Right lobe of liver (tissue), 4 donors: Measurements from ENCODE around the gene C5AR1.
A peak's percentile ranks its signal among the peaks of the same experiment; 100 is the strongest.

Source experiments
- CTCF ChIP-seq, 4 donors: fragments of 200-600 bp in 3 of 4; fragments of 450-650 bp in 1 of 4; IDR thresholded peaks; one replicate each; pipeline versions ENCODE4 v1.5.1 to v1.8.0; 2016 to 2022; ENCODE audit warnings: antibody characterized with exemption in 4 of 4, mild to moderate bottlenecking in 2 of 4
- POLR2A ChIP-seq: fragments of 450-650 bp; IDR thresholded peaks from one replicate; pipeline ENCODE4 v1.6.1; 2017; ENCODE audit warnings: antibody characterized with exemption, mild to moderate bottlenecking
- donor health status: DM: no; HTN: no; CAD: no.
- donor health status: DM: no; HTN: no; CAD: no.
- donor health status: DM: no; HTN: yes; CAD: no.

DNA sequence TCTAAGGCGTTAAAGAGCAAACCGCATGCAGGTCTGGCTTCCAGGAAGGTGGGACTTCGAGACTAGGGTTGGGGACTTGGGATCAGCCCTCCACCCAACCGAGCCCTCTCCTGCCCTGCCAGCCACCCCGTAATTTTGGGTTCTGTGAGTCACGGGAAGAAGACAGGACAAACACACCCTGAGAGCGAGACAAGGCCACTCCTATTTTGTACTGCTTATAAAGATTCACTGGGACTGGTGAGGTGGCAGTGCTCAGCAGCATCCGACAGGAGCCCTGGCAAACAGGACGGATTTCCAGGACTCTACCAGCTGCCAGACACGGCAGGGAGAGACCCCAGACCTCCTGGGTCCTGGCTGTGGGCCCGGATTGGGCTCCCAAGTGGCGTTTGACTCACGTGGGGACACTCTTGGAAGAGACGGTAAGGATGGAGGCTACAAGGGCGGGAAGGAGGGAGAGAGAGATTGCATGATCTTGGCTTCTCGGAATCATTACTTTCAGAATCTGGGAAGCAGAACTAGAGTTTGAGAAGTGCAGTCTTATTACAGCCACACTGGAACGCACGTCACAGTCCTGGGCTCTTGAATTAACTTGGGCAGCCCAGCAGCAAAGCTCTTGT, 22.4 kb downstream of the C5AR1 start, which contains the start of gene C5AR2:
- TF ChIP-seq CTCF (IDR thresholded peaks at IDR 0.05) (no peak), POLR2A (peak; percentile 41)
